Esophagus squamous epithelium (tissue), 4 donors: ENCODE data around the gene FOXP1.

Experiments used
- CTCF ChIP-seq, 6 experiments: fragments of 450-650 bp in 4 of 6; fragments of 200-600 bp in 2 of 6; sonication (generic) in 2 of 6; IDR thresholded peaks; one replicate each; pipeline ENCODE4 v1.5.1; 2016 to 2019; ENCODE audit warnings: antibody characterized with exemption in 6 of 6, mild to moderate bottlenecking in 4 of 6, moderate library complexity in 4 of 6
- POLR2A ChIP-seq, 4 donors: fragments of 450-650 bp; IDR thresholded peaks; one replicate each; pipeline ENCODE4 v1.6.1; 2017; ENCODE audit warnings: antibody characterized with exemption in 4 of 4, mild to moderate bottlenecking in 4 of 4, moderate library complexity in 3 of 4

GRCh38 chr3:71401695-71402231 is 181.8 kb downstream of the FOXP1 start:
- no peak for TF ChIP-seq CTCF (IDR thresholded peaks at IDR 0.05)
- no peak for TF ChIP-seq POLR2A (IDR thresholded peaks at IDR 0.05)
